SH-SY5Y (cell line): ENCODE results near the gene TCF25.

Experiments
- GATA2 ChIP-seq: IDR thresholded peaks from 2 replicates; pipeline ENCODE4 v1.6.1; 2011; ENCODE audit warnings: mild to moderate bottlenecking, low read depth, low read length
- GATA3 ChIP-seq: IDR thresholded peaks from 2 replicates; pipeline ENCODE4 v1.6.1; 2011; ENCODE audit warnings: low read depth, mild to moderate bottlenecking, low read length, moderate library complexity

- TF ChIP-seq GATA2: no peak
- no peak for TF ChIP-seq GATA3
Observed at GRCh38 chr16:89861648-89862047, 11.7 kb upstream of the TCF25 start.
